Measurements from ENCODE around the gene PSMD14. TPM values are rescaled to one million over a fixed set of nuclear protein-coding genes. Genes with fewer than 3 reads are reported as not detected.
"Not testable (repeated sequence)": the region's sequence is repeated elsewhere in the genome, so short reads cannot be mapped to it uniquely, and the experiment has no call there.

The PSMD14 gene
- total and polyA plus RNA-seq, 2 of the 8 experiments (the other 6 are each of a cell fraction or from before 2014, with no cell fraction given): 53.9 to 88.7 TPM

DNA sequence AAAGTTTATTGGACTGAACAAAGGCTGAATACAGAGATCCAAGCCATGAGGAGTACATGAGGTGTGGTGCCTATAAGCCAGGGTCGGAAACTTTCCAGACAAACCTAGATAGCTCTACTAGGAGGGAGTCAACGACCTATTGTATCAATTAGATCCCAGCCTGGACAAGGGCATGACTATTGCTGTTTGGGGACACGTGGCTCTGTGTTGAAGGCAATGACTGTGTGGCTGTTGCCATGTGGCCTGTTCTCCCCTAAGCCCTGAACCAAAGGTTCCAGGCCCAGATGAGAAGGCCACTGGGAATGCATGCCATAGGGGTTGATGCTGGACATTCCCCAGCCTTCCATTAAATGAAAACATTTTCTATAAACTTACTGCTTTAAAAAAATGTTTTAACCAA lies 31.3 kb downstream of the PSMD14 start:
- POLR2A ChIA-PET (ENCODE audit: partially characterized antibody); H2BK20ac ChIP-seq (ENCODE audit: low read length); H3K18ac ChIP-seq (ENCODE audit: extremely low read depth, low read length); H3K56ac ChIP-seq (replicated peaks; ENCODE audit: insufficient read length, low read depth, low read length); H3K23me2 ChIP-seq (ENCODE audit: low read depth, low read length); DNase-seq (ENCODE audit: low read depth in 1 of 2, low spot score in 2 of 2); H2AFZ ChIP-seq (ENCODE audit: low read length); H3K27me3 ChIP-seq (replicated peaks in 1 of 4; ENCODE audit: control insufficient read depth in 3 of 4, extremely low read depth in 1 of 4, insufficient read depth in 3 of 4, low read length in 3 of 4); H2BK15ac ChIP-seq (ENCODE audit: low read length); H2BK5ac ChIP-seq (ENCODE audit: low read depth, low read length); FAIRE-seq; H3K4ac ChIP-seq (replicated peaks; ENCODE audit: insufficient read length, low read depth, low read length); H3K9me3 ChIP-seq (ENCODE audit: insufficient read depth in 2 of 2, low read depth in 1 of 2, low read length in 1 of 2); CTCF ChIA-PET (ENCODE audit: partially characterized antibody); H2BK120ac ChIP-seq (replicated peaks; ENCODE audit: low read depth, low read length); H4K5ac ChIP-seq (ENCODE audit: insufficient read length, low read depth, low read length); H4K91ac ChIP-seq (replicated peaks; ENCODE audit: insufficient read length, low read length); H3K36me3 ChIP-seq (ENCODE audit: control insufficient read depth in 2 of 4, insufficient read depth in 4 of 4, low read length in 3 of 4); H3K4me1 ChIP-seq (replicated peaks in 1 of 4; ENCODE audit: control insufficient read depth in 3 of 4, insufficient read depth in 4 of 4, low read length in 3 of 4); H2BK12ac ChIP-seq (ENCODE audit: low read depth, low read length); H3K27ac ChIP-seq (ENCODE audit: low read depth, low read length); H3K9ac ChIP-seq (replicated peaks in 1 of 4; ENCODE audit: extremely low read depth in 1 of 4, low read depth in 3 of 4, low read length in 3 of 4); H4K20me1 ChIP-seq (replicated peaks in 1 of 2; ENCODE audit: control insufficient read depth in 1 of 2, insufficient read depth in 2 of 2, low read length in 2 of 2); H4K8ac ChIP-seq (ENCODE audit: extremely low read depth, insufficient read depth, low read length); H3K4me3 ChIP-seq (ENCODE audit: extremely low read depth in 1 of 4, insufficient read depth in 2 of 4, low read depth in 3 of 4, low read length in 4 of 4); H3K23ac ChIP-seq (ENCODE audit: insufficient read length); H2AK5ac ChIP-seq (ENCODE audit: low read depth, low read length); H3K79me1 ChIP-seq (ENCODE audit: low read depth, low read length); H3K4me2 ChIP-seq (ENCODE audit: insufficient read depth in 1 of 2, low read depth in 2 of 2, low read length in 2 of 2); H3K14ac ChIP-seq (ENCODE audit: insufficient read length): not testable (repeated sequence)
- 85% methylated on average over 3 of the region's 3 CpGs; no CpG with 5 or more reads in 1 of the 2 experiments for WGBS, 2 experiments (ENCODE audit: extremely low coverage in 1 of 2, insufficient coverage in 1 of 2, insufficient read length in 1 of 2, insufficient replicate concordance in 2 of 2, low coverage in 1 of 2, low lambda C conversion rate in 2 of 2, missing lambda C conversion rate in 1 of 2)
- peaks cover 0 to 65% of the 10 kb centered on the region in 2 experiments; a peak in 2 of 4 replicates for H3K79me2 ChIP-seq (ENCODE audit: control insufficient read depth in 1 of 2, insufficient read depth in 2 of 2, low read length in 2 of 2)

DNA sequence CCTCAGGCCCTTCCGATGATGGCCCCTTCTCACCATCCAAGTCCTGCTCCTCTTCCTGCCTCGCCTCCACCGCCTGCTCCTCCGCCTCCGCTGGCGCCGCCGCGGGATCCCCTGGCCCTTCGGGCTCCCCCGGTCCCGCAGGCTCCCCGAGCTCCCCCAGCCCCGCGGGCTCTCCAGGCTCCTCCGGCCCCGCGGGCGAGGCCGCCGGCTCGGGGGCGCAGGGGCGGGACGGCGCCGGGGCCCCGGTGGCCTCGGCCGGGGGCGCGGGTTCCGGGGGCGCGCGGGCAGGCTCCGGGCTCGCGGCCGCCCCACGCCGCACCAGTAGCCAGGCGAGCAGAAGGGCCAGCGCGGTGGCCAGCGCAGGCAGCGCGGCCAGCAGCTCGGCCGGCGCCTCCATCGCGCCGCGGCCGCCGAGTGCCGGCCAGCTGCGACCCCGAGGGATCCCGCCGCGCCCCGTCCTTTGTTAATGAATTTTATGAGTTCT lies 32.7 kb downstream of the PSMD14 start:
- H4K20me1 ChIP-seq (replicated peaks in 1 of 2; ENCODE audit: control insufficient read depth in 1 of 2, insufficient read depth in 2 of 2, low read length in 2 of 2); H3K36me3 ChIP-seq (ENCODE audit: control insufficient read depth in 2 of 4, insufficient read depth in 4 of 4, low read length in 3 of 4); H4K8ac ChIP-seq (ENCODE audit: extremely low read depth, insufficient read depth, low read length); CTCF ChIA-PET (ENCODE audit: partially characterized antibody); H3K4me2 ChIP-seq (ENCODE audit: insufficient read depth in 1 of 2, low read depth in 2 of 2, low read length in 2 of 2); H2AFZ ChIP-seq (ENCODE audit: low read length); H4K5ac ChIP-seq (ENCODE audit: insufficient read length, low read depth, low read length); H3K27ac ChIP-seq (ENCODE audit: low read depth, low read length); H2BK15ac ChIP-seq (ENCODE audit: low read length); H3K4ac ChIP-seq (replicated peaks; ENCODE audit: insufficient read length, low read depth, low read length); H3K23ac ChIP-seq (ENCODE audit: insufficient read length); H3K14ac ChIP-seq (ENCODE audit: insufficient read length); H3K4me3 ChIP-seq (ENCODE audit: extremely low read depth in 1 of 4, insufficient read depth in 2 of 4, low read depth in 3 of 4, low read length in 4 of 4); H2AK5ac ChIP-seq (ENCODE audit: low read depth, low read length); H3K9me3 ChIP-seq (ENCODE audit: insufficient read depth in 2 of 2, low read depth in 1 of 2, low read length in 1 of 2); H2BK5ac ChIP-seq (ENCODE audit: low read depth, low read length); H3K79me1 ChIP-seq (ENCODE audit: low read depth, low read length); DNase-seq (ENCODE audit: low read depth in 1 of 2, low spot score in 2 of 2); H3K27me3 ChIP-seq (replicated peaks in 1 of 4; ENCODE audit: control insufficient read depth in 3 of 4, extremely low read depth in 1 of 4, insufficient read depth in 3 of 4, low read length in 3 of 4); FAIRE-seq; H2BK120ac ChIP-seq (replicated peaks; ENCODE audit: low read depth, low read length); POLR2A ChIA-PET (ENCODE audit: partially characterized antibody); H3K56ac ChIP-seq (replicated peaks; ENCODE audit: insufficient read length, low read depth, low read length); H2BK12ac ChIP-seq (ENCODE audit: low read depth, low read length); H3K9ac ChIP-seq (replicated peaks in 1 of 4; ENCODE audit: extremely low read depth in 1 of 4, low read depth in 3 of 4, low read length in 3 of 4); H2BK20ac ChIP-seq (ENCODE audit: low read length); H3K18ac ChIP-seq (ENCODE audit: extremely low read depth, low read length); H3K23me2 ChIP-seq (ENCODE audit: low read depth, low read length); H3K4me1 ChIP-seq (replicated peaks in 1 of 4; ENCODE audit: control insufficient read depth in 3 of 4, insufficient read depth in 4 of 4, low read length in 3 of 4); H4K91ac ChIP-seq (replicated peaks; ENCODE audit: insufficient read length, low read length): not testable (repeated sequence)
- WGBS, 2 experiments (ENCODE audit: extremely low coverage in 1 of 2, insufficient coverage in 1 of 2, insufficient read length in 1 of 2, insufficient replicate concordance in 2 of 2, low coverage in 1 of 2, low lambda C conversion rate in 2 of 2, missing lambda C conversion rate in 1 of 2): no CpG with 5 or more reads among the region's 64 CpGs
- H3K79me2 ChIP-seq (ENCODE audit: control insufficient read depth in 1 of 2, insufficient read depth in 2 of 2, low read length in 2 of 2): peaks cover 0 to 63% of the 10 kb centered on the region in 2 experiments; a peak in 2 of 4 replicates

Measured in H1 (cell line).